Neural progenitor cell (in vitro differentiated cells): ENCODE measurements around the gene ALDH1B1. TPM values are rescaled to one million over a fixed set of nuclear protein-coding genes. Genes with fewer than 3 reads are reported as not detected.

Experiments used
- DNase-seq: peaks from one replicate; pipeline ENCODE4 v3.0.0-alpha.2; 2016; ENCODE audit warnings: low spot score
- H2AFZ ChIP-seq: fragments of 200-600 bp; sonication (generic); replicated peaks from 2 replicates; pipeline ENCODE4 v1.6.1; 2016; ENCODE audit warnings: antibody characterized with exemption
- H3F3A ChIP-seq: fragments of 200-600 bp; sonication (generic); 2 replicates; pipeline ENCODE4 v1.6.1; 2016; ENCODE audit warnings: antibody characterized with exemption, low read depth
- H3K27ac ChIP-seq: fragments of 200-600 bp; sonication (generic); 2 replicates; pipeline ENCODE4 v1.5.1; 2016; ENCODE audit warnings: mild to moderate bottlenecking
- H3K27me3 ChIP-seq: fragments of 200-600 bp; sonication (generic); 2 replicates; pipeline ENCODE4 v1.6.1; 2016; ENCODE audit warnings: mild to moderate bottlenecking, moderate library complexity
- H3K36me3 ChIP-seq: fragments of 200-600 bp; sonication (generic); 2 replicates; pipeline ENCODE4 v1.5.1; 2016
- H3K4me1 ChIP-seq: fragments of 200-600 bp; sonication (generic); 2 replicates; pipeline ENCODE4 v1.6.1; 2016; ENCODE audit warnings: mixed run types
- H3K4me2 ChIP-seq: fragments of 200-600 bp; sonication (generic); 2 replicates; pipeline ENCODE4 v1.6.1; 2016
- H3K4me3 ChIP-seq: fragments of 200-600 bp; sonication (generic); 2 replicates; pipeline ENCODE4 v1.5.1; 2016
- H3K79me2 ChIP-seq: fragments of 200-600 bp; sonication (generic); 2 replicates; pipeline ENCODE4 v1.6.1; 2016; ENCODE audit warnings: low read depth
- H3K9ac ChIP-seq: fragments of 200-600 bp; sonication (generic); 2 replicates; pipeline ENCODE4 v1.6.1; 2016
- H3K9me3 ChIP-seq: fragments of 200-600 bp; sonication (generic); 2 replicates; pipeline ENCODE4 v1.5.1; 2016; ENCODE audit warnings: low read depth
- H4K20me1 ChIP-seq: fragments of 200-600 bp; sonication (generic); 2 replicates; pipeline ENCODE4 v1.6.1; 2016; ENCODE audit warnings: low read depth
- H3K27ac Mint-ChIP-seq: 3 replicates; pipeline ENCODE4 v1.8.0; 2021; ENCODE audit warnings: mixed read lengths
- H3K27me3 Mint-ChIP-seq: 2 replicates; pipeline ENCODE4 v1.8.0; 2022; ENCODE audit warnings: low read depth, mild to moderate bottlenecking, inconsistent platforms, moderate library complexity, mixed read lengths; ENCODE audit not compliant: insufficient read depth
- H3K36me3 Mint-ChIP-seq: 3 replicates; pipeline ENCODE4 v1.8.0; 2021; ENCODE audit warnings: mixed read lengths
- H3K4me1 Mint-ChIP-seq: 3 replicates; pipeline ENCODE4 v1.8.0; 2021; ENCODE audit warnings: mixed read lengths
- H3K4me3 Mint-ChIP-seq: 3 replicates; pipeline ENCODE4 v1.8.0; 2021; ENCODE audit warnings: mild to moderate bottlenecking, moderate library complexity, mixed read lengths
- H3K9me3 Mint-ChIP-seq: 3 replicates; pipeline ENCODE4 v1.8.0; 2020; ENCODE audit warnings: mixed read lengths
- EZH2 ChIP-seq: fragments of 200-600 bp; sonication (generic); IDR thresholded peaks from 2 replicates; pipeline ENCODE4 v1.6.1; 2017; ENCODE audit warnings: antibody characterized with exemption, mild to moderate bottlenecking, moderate library complexity
- EZH2phosphoT487 ChIP-seq: fragments of 200-600 bp; sonication (generic); IDR thresholded peaks from 2 replicates; pipeline ENCODE4 v1.6.1; 2017; ENCODE audit warnings: antibody characterized with exemption
- total RNA-seq: library from RNA; depleted of rRNA; stranded (reverse); fragments of >200 nt; gene quantifications from 2 replicates; pipeline ENCODE4 v1.2.3, GENCODE V29; 2015; ENCODE audit warnings: low replicate concordance
- TF ChIP-seq, protein P1 (sequence below): fragments of 200-600 bp; sonication (generic); IDR thresholded peaks from 2 replicates; pipeline ENCODE4 v1.5.1; 2017; ENCODE audit warnings: antibody characterized with exemption, mild to moderate bottlenecking

The ALDH1B1 gene
- total RNA-seq, 1 donor from 2014 or later = 32.9 TPM

DNA sequence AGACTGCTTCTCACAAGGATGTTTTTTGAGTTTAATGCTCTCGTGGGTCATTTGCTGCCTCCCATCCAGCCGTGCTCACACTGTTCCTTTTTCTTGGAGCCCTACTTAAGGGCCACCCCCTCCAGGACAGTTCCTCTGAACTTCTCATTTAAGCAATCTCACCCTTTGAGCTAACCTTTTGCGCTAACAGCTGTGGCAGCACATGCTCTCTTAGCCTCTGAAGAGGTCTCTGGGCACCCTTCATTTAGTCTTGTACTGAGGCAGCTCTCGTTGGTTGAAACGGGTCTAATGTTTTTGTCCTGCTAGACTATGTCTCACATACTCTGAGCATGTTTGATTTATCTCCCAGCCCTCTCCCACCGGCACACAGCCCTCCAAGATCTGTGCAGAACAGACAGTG, 11.8 kb downstream of the ALDH1B1 start:
- peaks cover 8% of the 10 kb centered on the region for H3K4me1 ChIP-seq
- no peak overlapping the region for H3K27ac ChIP-seq
- no peaks in the 10 kb centered on the region for H3K27me3 ChIP-seq
- no peak overlapping the region for H3K4me3 Mint-ChIP-seq
- peaks cover 5% of the 10 kb centered on the region for H3F3A ChIP-seq
- H3K27me3 Mint-ChIP-seq = peaks cover 2% of the 10 kb centered on the region
- no peak overlapping the region for H3K27ac Mint-ChIP-seq
- H3K9me3 ChIP-seq = no peaks in the 10 kb centered on the region
- H3K4me3 ChIP-seq = no peak overlapping the region
- no peaks in the 10 kb centered on the region for H3K79me2 ChIP-seq
- H3K36me3 ChIP-seq = no peaks in the 10 kb centered on the region
- no peak for DNase-seq
- H3K4me2 ChIP-seq = no peak overlapping the region
- TF ChIP-seq EZH2phosphoT487 (no peak), EZH2 (no peak)
- TF ChIP-seq, protein P1, sequence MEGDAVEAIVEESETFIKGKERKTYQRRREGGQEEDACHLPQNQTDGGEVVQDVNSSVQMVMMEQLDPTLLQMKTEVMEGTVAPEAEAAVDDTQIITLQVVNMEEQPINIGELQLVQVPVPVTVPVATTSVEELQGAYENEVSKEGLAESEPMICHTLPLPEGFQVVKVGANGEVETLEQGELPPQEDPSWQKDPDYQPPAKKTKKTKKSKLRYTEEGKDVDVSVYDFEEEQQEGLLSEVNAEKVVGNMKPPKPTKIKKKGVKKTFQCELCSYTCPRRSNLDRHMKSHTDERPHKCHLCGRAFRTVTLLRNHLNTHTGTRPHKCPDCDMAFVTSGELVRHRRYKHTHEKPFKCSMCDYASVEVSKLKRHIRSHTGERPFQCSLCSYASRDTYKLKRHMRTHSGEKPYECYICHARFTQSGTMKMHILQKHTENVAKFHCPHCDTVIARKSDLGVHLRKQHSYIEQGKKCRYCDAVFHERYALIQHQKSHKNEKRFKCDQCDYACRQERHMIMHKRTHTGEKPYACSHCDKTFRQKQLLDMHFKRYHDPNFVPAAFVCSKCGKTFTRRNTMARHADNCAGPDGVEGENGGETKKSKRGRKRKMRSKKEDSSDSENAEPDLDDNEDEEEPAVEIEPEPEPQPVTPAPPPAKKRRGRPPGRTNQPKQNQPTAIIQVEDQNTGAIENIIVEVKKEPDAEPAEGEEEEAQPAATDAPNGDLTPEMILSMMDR = no peak
- H2AFZ ChIP-seq = no peak overlapping the region
- no peaks in the 10 kb centered on the region for H4K20me1 ChIP-seq
- peaks cover 11% of the 10 kb centered on the region for H3K4me1 Mint-ChIP-seq
- no peaks in the 10 kb centered on the region for H3K9me3 Mint-ChIP-seq
- H3K9ac ChIP-seq = no peak overlapping the region
- peaks cover 22% of the 10 kb centered on the region for H3K36me3 Mint-ChIP-seq

DNA sequence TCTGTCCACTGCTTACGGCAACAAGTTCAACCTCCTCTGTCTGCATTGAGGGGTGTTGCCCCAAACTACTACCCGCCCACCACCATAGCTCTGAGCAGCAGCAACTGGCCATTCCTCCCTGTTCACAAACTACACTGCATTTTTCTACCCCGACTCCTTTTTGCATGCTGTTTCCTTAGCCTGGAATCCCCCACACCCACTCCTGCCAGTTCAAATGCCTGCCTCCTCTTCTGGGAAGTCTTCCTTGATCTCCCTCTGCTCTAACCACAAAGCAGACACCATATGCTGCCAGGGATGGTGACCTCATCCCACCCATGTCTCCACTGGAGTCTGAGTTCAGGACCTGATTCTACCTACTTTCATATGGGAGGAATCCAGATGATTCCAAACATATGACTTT, 13.3 kb downstream of the ALDH1B1 start:
- no peak overlapping the region for H3K27ac ChIP-seq
- Mint-ChIP-seq H3K27me3 (peaks cover 2% of the 10 kb centered on the region), H3K27ac (peak overlapping the region; percentile 24), H3K4me1 (peaks cover 6% of the 10 kb centered on the region), H3K36me3 (peaks cover 24% of the 10 kb centered on the region), H3K4me3 (no peak overlapping the region), H3K9me3 (no peaks in the 10 kb centered on the region)
- no peak for DNase-seq
- H3K36me3 ChIP-seq = no peaks in the 10 kb centered on the region
- no peak overlapping the region for H3K4me2 ChIP-seq
- H3K9me3 ChIP-seq = no peaks in the 10 kb centered on the region
- no peaks in the 10 kb centered on the region for H3K79me2 ChIP-seq
- H3F3A ChIP-seq = no peaks in the 10 kb centered on the region
- peaks cover 2% of the 10 kb centered on the region for H3K27me3 ChIP-seq
- H3K4me3 ChIP-seq = no peak overlapping the region
- H3K9ac ChIP-seq = no peak overlapping the region
- H3K4me1 ChIP-seq = peaks cover 4% of the 10 kb centered on the region
- no peak overlapping the region for H2AFZ ChIP-seq
- TF ChIP-seq, protein P1 = no peak
- TF ChIP-seq EZH2phosphoT487 (no peak), EZH2 (no peak)
- no peaks in the 10 kb centered on the region for H4K20me1 ChIP-seq

DNA sequence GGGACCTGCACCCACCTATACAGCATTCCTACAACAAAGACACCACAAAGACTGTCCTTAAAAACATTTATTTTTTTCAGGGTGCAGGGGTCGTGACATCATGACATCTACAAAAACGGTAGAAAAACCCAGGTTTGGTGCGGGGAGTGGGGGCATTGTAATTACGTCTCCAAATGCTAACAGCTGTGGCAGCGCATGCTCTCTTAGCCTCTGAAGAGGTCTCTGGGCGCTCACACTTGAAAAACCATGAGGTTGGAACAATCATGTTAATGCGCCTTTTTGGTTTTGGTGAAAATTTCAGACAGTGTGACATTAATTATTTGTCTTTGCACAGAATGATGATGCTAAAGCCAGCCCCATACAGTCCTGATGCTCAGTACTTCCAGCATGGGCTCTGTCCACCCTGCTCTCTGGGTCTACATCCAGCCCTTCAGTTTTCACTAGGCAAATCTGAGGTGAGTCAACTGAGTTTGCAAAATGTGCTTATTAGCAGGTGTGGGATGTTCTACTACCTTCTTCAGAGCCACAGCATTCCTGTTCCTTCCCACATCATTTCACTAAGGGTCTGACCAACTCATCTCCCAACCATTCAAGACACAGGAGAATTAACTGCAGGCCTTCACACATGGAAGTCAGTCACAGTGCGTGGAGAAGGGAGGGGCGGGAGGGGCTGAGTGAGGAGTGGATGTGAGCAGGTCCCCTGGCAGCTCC, 14.1 kb downstream of the ALDH1B1 start:
- no peaks in the 10 kb centered on the region for H3K4me1 ChIP-seq
- Mint-ChIP-seq H3K36me3 (peaks cover 32% of the 10 kb centered on the region), H3K27ac (no peak overlapping the region), H3K9me3 (no peaks in the 10 kb centered on the region), H3K4me1 (no peaks in the 10 kb centered on the region), H3K4me3 (no peak overlapping the region), H3K27me3 (peaks cover 2% of the 10 kb centered on the region)
- H3K9me3 ChIP-seq = no peaks in the 10 kb centered on the region
- H4K20me1 ChIP-seq = no peaks in the 10 kb centered on the region
- no peak overlapping the region for H3K27ac ChIP-seq
- no peaks in the 10 kb centered on the region for H3K36me3 ChIP-seq
- no peak overlapping the region for H3K4me2 ChIP-seq
- no peak overlapping the region for H2AFZ ChIP-seq
- H3K9ac ChIP-seq = no peak overlapping the region
- H3K4me3 ChIP-seq = no peak overlapping the region
- no peak for TF ChIP-seq EZH2
- TF ChIP-seq, protein P1 = no peak
- DNase-seq = no peak
- peaks cover 11% of the 10 kb centered on the region for H3K27me3 ChIP-seq
- no peaks in the 10 kb centered on the region for H3F3A ChIP-seq
- H3K79me2 ChIP-seq = no peaks in the 10 kb centered on the region
